OCI-LY1 (cell line): ENCODE measurements around the gene SPC25.

Experiments
- H2AFZ ChIP-seq: fragments of 200-600 bp; sonication (generic), shearing (Covaris generic); 2 replicates; pipeline ENCODE4 v1.6.0; 2014; ENCODE audit warnings: antibody characterized with exemption, mild to moderate bottlenecking, low read length
- H3F3A ChIP-seq: fragments of 200-600 bp; sonication (generic), shearing (Covaris generic); 2 replicates; pipeline ENCODE4 v1.6.0; 2014; ENCODE audit warnings: mild to moderate bottlenecking, antibody characterized with exemption, low read length, moderate library complexity; ENCODE audit not compliant: insufficient read depth
- H3K27ac ChIP-seq: fragments of 200-600 bp; sonication (generic); 2 replicates; pipeline ENCODE4 v1.5.1; 2014; ENCODE audit warnings: low read length, mixed run types, mild to moderate bottlenecking, low read depth; ENCODE audit not compliant: poor library complexity, severe bottlenecking
- H3K27me3 ChIP-seq: fragments of 200-600 bp; sonication (generic); 2 replicates; pipeline ENCODE4 v1.6.0; 2014; ENCODE audit warnings: antibody characterized with exemption, mild to moderate bottlenecking, low read length, moderate library complexity; ENCODE audit not compliant: insufficient read depth
- H3K36me3 ChIP-seq: fragments of 200-600 bp; sonication (generic); 2 replicates; pipeline ENCODE4 v1.6.1; 2014; ENCODE audit warnings: mild to moderate bottlenecking, antibody characterized with exemption, low read length, moderate library complexity, mixed read lengths; ENCODE audit not compliant: insufficient read depth
- H3K4me1 ChIP-seq: fragments of 200-600 bp; sonication (generic); 2 replicates; pipeline ENCODE4 v1.5.1; 2014; ENCODE audit warnings: mild to moderate bottlenecking, low read length, moderate library complexity; ENCODE audit not compliant: insufficient read depth, severe bottlenecking
- H3K4me2 ChIP-seq: fragments of 200-600 bp; sonication (generic), shearing (Covaris generic); 2 replicates; pipeline ENCODE4 v1.6.1; 2014; ENCODE audit warnings: low read length
- H3K4me3 ChIP-seq: fragments of 200-600 bp; sonication (generic); 2 replicates; pipeline ENCODE4 v1.5.1; 2014; ENCODE audit warnings: low read length, low read depth, mild to moderate bottlenecking, mixed read lengths; ENCODE audit not compliant: poor library complexity, severe bottlenecking
- H3K79me2 ChIP-seq: fragments of 200-600 bp; shearing (Covaris generic); 2 replicates; pipeline ENCODE4 v1.6.1; 2016; ENCODE audit warnings: mixed run types, low read length, mixed read lengths; ENCODE audit not compliant: insufficient read depth
- H3K9ac ChIP-seq: fragments of 200-600 bp; sonication (generic), shearing (Covaris generic); 2 replicates; pipeline ENCODE4 v1.6.1; 2014; ENCODE audit warnings: mild to moderate bottlenecking, low read length, mixed read lengths
- H3K9me2 ChIP-seq: fragments of 200-600 bp; sonication (generic), shearing (Covaris generic); 2 replicates; pipeline ENCODE4 v1.6.1; 2014; ENCODE audit warnings: low read depth, mild to moderate bottlenecking, low read length, mixed read lengths
- H3K9me3 ChIP-seq: fragments of 200-600 bp; shearing (Covaris generic); 2 replicates; pipeline ENCODE4 v1.6.1; 2014; ENCODE audit warnings: low read length, mixed read lengths
- H4K20me1 ChIP-seq: fragments of 200-600 bp; sonication (generic), shearing (Covaris generic); 2 replicates; pipeline ENCODE4 v1.6.0; 2016; ENCODE audit warnings: mild to moderate bottlenecking, low read length; ENCODE audit not compliant: insufficient read depth
- EZH2 ChIP-seq: fragments of 200-600 bp; sonication (generic), shearing (Covaris generic); IDR thresholded peaks from 2 replicates; pipeline ENCODE4 v1.8.0; 2017; ENCODE audit warnings: borderline replicate concordance, mixed run types, mild to moderate bottlenecking, antibody characterized with exemption, low read length, moderate library complexity, mixed read lengths
- TF ChIP-seq, protein P1 (sequence below): fragments of 200-600 bp; sonication (generic), shearing (Covaris generic); IDR thresholded peaks from 2 replicates; pipeline ENCODE4 v1.5.1; 2017; ENCODE audit warnings: mild to moderate bottlenecking, antibody characterized with exemption, low read length, moderate library complexity, mixed read lengths

SPC25 gene

GRCh38 chr2:168903888-168904287 lies 13.7 kb upstream of the SPC25 start:
- Histone ChIP-seq H3K27me3 (no peaks in the 10 kb centered on the region), H3K9ac (no peak overlapping the region), H3K4me2 (no peak overlapping the region), H3K27ac (no peak overlapping the region), H4K20me1 (no peaks in the 10 kb centered on the region), H3K9me2 (no peaks in the 10 kb centered on the region), H3K36me3 (no peaks in the 10 kb centered on the region), H3K4me3 (no peak overlapping the region), H3K79me2 (no peaks in the 10 kb centered on the region), H3F3A (no peaks in the 10 kb centered on the region), H2AFZ (no peak overlapping the region), H3K9me3 (no peaks in the 10 kb centered on the region), H3K4me1 (no peaks in the 10 kb centered on the region)
- TF ChIP-seq, protein P1, sequence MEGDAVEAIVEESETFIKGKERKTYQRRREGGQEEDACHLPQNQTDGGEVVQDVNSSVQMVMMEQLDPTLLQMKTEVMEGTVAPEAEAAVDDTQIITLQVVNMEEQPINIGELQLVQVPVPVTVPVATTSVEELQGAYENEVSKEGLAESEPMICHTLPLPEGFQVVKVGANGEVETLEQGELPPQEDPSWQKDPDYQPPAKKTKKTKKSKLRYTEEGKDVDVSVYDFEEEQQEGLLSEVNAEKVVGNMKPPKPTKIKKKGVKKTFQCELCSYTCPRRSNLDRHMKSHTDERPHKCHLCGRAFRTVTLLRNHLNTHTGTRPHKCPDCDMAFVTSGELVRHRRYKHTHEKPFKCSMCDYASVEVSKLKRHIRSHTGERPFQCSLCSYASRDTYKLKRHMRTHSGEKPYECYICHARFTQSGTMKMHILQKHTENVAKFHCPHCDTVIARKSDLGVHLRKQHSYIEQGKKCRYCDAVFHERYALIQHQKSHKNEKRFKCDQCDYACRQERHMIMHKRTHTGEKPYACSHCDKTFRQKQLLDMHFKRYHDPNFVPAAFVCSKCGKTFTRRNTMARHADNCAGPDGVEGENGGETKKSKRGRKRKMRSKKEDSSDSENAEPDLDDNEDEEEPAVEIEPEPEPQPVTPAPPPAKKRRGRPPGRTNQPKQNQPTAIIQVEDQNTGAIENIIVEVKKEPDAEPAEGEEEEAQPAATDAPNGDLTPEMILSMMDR = no peak
- TF ChIP-seq EZH2 = no peak

DNA sequence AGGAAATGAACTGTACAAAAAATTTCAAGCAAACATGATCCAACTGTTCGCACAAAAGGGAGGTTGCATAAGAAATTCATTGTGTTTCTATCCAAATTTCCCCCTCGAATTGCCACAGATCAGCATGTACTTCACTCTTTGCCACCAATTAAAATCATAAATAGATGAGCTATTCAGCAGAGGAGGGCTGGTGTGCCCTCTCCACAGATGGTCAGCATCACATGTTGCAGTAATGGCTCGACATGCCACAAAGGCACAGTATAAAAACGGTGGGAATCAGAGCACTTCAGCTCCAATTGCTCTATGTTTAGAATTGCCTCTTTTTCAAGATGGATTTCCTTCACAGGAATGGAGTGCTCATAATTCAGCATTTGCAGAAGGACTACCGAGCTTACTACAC lies 10.8 kb upstream of the SPC25 start, which contains the start of gene G6PC2:
TSS of gene G6PC2 (plus strand) at position 289 of the 400 bp plus-strand sequence. CDS start at position 330, 41 bp downstream.
- H3K36me3 ChIP-seq = no peaks in the 10 kb centered on the region
- no peaks in the 10 kb centered on the region for H3K79me2 ChIP-seq
- no peaks in the 10 kb centered on the region for H3K27me3 ChIP-seq

DNA sequence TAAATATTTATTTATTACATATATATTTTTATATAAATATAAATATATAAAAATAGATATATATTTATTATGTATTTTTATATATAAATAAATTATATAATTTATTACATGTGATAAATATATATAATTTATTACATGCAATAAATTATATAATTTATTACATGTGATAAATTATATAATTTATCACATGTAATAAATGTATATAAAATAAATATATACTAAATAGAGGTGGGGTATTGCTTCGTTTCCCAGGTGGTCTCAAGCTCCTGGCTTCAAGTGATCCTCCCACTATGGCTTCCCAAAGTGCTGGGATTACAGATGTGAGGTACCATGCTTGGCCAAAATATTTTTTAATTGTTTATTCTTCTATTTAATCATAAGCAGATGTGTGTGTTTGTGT lies 7.2 kb upstream of the SPC25 start:
- no peak overlapping the region for H2AFZ ChIP-seq
- no peaks in the 10 kb centered on the region for H3K36me3 ChIP-seq
- TF ChIP-seq EZH2 = no peak
- TF ChIP-seq, protein P1 = no peak
- no peaks in the 10 kb centered on the region for H4K20me1 ChIP-seq
- H3K9me3 ChIP-seq = no peaks in the 10 kb centered on the region
- H3K9me2 ChIP-seq = no peaks in the 10 kb centered on the region
- no peak overlapping the region for H3K9ac ChIP-seq
- no peak overlapping the region for H3K4me2 ChIP-seq
- no peaks in the 10 kb centered on the region for H3F3A ChIP-seq
- H3K79me2 ChIP-seq = no peaks in the 10 kb centered on the region
- no peaks in the 10 kb centered on the region for H3K27me3 ChIP-seq
- H3K27ac ChIP-seq = no peak overlapping the region
- H3K4me3 ChIP-seq = no peak overlapping the region
- no peaks in the 10 kb centered on the region for H3K4me1 ChIP-seq

More for the DNA sequence above, 10.8 kb upstream of the SPC25 start, which contains the start of gene G6PC2:
- Histone ChIP-seq H3F3A (no peaks in the 10 kb centered on the region), H3K4me1 (no peaks in the 10 kb centered on the region), H3K9me3 (no peaks in the 10 kb centered on the region), H3K4me2 (no peak within 1 kb of the TSS), H2AFZ (no peak within 1 kb of the TSS), H3K4me3 (no peak within 1 kb of the TSS), H3K27ac (no peak within 1 kb of the TSS), H3K9ac (no peak within 1 kb of the TSS), H4K20me1 (no peaks in the 10 kb centered on the region), H3K9me2 (no peaks in the 10 kb centered on the region)
- TF ChIP-seq, protein P1 = no peak
- no peak for TF ChIP-seq EZH2
